ENCODE results near the gene ACBD4.
"Not testable (repeated sequence)": the region's sequence is repeated elsewhere in the genome, so short reads cannot be mapped to it uniquely, and the experiment has no call there.

ACBD4 gene

GRCh38 chr17:45121055-45121454, 14.4 kb upstream of the ACBD4 start:
- DNase-seq = no peak

GRCh38 chr17:45123076-45123770, 12.3 kb upstream of the ACBD4 start:
- DNase-seq = no peak

DNA sequence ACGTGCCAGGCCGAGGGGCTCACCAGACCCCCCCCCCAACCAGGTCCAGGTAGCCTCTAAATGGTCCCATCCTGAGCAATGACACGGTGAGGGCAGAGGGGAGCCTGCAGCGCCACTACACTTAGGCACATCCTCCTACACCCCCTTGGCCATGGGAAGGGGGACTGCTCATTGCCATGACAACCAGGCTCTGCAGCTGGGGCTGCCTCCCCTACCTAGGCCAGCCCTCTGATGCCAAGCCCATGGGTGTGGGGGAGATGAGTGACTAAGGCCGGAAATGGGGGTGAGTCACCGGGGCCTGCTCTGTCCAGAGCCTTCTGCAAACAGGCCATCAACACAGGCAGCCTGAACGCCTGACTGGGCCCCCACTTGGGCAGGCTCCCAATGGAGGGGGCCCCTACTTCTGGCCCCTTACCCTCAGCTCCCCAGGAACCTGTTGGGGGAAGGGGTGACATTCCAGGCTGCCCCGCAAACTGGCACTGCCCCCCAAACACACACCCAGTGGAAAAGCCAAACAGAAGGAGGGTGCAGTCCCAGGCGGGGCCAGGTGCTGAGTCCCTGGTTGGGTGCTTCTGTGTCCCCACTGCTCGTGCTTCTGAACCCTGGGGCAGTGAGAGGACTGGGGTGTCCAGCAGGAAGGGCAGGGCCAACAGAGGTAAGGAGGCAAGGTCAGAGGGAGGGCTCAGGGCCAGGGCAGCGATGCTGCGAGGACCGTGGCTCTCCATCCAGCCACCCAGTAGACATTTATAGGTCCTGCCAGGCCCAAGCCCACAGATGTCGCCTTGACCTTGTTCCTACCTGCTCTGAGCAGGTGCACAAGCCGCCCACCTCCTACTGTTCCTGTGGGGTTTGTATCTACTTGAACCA, 11.3 kb upstream of the ACBD4 start:
- peak; percentile 38 for DNase-seq

- not testable (repeated sequence) for DNase-seq
Observed at GRCh38 chr17:45124797-45125122, 10.7 kb upstream of the ACBD4 start.

GRCh38 chr17:45125509-45125908, 10.0 kb upstream of the ACBD4 start:
- DNase-seq = no peak

GRCh38 chr17:45127207-45127547, 8.3 kb upstream of the ACBD4 start:
- no peak for DNase-seq

- DNase-seq = no peak
Observed at GRCh38 chr17:45127548-45128300, 7.8 kb upstream of the ACBD4 start.

DNA sequence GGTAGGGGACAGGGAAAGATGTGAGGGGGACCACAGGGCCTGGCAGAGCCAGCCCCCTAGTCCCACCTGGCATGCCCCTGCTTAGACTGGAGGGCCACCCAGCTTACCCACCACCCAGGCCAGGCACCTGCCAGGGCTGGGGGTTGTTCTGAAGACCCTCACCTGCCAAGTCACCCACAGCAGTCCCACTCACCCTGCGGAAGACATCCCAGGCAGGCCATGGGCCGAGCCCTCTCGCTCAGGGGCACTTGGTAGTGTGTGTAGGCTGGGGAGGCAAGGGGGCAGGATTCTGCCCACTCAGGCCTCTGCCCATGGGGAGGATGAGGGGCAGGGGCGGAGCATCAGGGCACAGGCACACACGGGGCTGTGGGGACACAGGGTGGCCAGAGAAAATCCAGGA, 7.2 kb upstream of the ACBD4 start:
- no peak for DNase-seq

DNA sequence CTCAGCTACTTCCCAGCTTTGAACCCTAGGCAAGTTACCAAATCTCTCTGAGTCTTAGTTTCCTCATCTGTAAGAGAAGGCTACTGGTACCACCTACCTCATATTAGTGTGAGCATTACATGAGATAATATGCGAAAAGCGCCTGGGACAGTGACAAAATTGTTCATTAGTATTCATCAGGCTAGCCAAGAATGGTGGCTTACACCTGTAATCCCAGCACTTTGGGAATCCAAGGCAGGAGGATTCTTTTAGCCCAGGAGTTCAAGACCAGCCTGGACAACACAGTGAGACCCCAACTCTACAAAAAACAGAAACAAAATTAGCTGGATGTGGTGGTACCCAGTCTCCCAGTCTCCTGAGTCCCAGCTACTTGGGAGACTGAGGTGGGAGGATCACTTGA, 6.5 kb upstream of the ACBD4 start:
- DNase-seq = no peak

GRCh38 chr17:45129426-45129939, 6.0 kb upstream of the ACBD4 start:
- DNase-seq = no peak

DNA sequence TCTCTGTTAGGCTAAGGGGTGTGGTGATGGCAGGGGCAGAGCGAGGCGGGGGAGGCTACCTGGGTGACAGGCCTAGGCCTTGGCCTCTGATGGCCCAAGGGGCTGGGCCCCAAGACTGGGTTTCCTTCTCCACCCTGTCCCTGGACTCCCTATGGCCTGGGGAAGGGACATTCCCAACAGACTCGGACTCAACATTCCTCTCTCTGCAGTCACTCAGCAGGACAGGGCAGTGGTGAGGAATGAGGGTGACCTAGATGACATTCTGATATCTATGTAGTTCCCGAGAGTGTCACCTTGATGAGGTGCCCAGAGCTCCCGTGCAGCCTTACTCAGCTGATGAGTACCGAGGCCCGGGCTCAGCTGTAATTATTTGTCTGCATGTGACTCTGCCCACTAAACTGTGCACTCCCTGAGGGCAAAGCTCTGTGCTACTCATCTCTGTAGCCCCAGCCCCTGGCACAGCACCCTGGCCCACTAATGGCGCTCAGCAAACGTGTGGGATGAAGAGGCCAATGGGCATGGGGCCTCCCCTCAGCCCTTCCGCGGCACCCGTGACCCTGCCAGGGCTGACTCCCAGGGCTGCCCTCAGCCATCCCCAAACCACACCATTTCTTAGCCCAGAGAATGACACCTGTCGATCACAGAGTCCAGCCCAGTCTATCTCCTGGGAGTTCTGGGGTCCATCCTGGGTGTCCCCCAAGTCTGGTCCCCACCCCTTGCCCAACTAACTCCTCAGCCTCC, 5.4 kb upstream of the ACBD4 start:
- DNase-seq = no peak

- no peak for DNase-seq
Observed at GRCh38 chr17:45130681-45131615, 4.5 kb upstream of the ACBD4 start.

- DNase-seq = peak; percentile 44
Observed at GRCh38 chr17:45131616-45132319, 3.7 kb upstream of the ACBD4 start.

- no peak for DNase-seq
Observed at GRCh38 chr17:45132320-45132571, 3.2 kb upstream of the ACBD4 start, which contains the start of gene PLCD3. PLCD3 (minus strand) TSS chr17:45132515; CDS start chr17:45132410, 105 bp downstream.

DNA sequence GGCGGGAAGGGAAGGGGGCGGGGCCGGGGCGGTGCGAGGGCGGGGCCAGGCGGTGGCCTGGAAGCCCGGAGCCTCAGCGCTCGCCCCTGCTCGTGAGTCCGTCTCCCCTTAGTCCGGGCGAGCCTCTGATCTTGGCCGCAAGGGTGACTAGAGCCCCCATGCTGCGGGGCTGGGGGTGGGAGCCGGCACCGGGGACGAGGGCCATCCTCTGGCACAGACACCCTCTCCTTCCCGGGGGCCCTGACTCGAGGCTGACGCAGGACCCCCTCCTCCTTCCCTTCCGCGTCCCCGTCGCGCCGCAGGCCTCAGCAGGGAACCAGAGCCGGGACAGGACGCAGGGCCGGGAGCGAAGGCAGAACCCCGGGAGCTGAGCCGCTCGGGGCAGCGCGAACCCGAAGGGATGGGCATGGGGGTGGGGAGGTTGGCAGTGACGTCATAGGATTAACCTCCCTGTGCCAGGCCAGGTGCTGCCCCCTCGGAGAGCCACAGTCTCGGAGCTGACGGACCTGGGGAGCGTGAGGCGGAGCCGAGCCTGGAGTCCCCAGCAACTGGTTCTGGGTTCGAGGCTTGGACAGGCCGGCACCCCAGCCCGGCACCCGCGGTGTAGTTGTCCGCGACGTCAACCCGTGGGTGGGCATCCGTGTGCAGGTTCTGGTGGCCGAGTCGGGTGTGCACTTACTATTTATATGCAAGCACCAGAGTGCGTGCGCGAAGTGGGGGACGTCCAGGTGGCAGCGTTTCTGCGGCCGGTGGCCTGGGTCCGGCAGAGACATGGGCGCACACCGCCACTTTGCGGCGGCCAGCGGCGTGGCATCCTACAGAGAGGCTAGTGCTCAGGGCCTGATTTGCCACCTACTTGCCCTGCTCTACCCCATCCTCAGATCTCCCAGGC, 2.7 kb upstream of the ACBD4 start:
- DNase-seq = peak; percentile 62

- DNase-seq = no peak
Observed at GRCh38 chr17:45135978-45136791, 698 bp downstream of the ACBD4 start.

GRCh38 chr17:45136846-45137560, 1.5 kb downstream of the ACBD4 start:
- DNase-seq = no peak

DNA sequence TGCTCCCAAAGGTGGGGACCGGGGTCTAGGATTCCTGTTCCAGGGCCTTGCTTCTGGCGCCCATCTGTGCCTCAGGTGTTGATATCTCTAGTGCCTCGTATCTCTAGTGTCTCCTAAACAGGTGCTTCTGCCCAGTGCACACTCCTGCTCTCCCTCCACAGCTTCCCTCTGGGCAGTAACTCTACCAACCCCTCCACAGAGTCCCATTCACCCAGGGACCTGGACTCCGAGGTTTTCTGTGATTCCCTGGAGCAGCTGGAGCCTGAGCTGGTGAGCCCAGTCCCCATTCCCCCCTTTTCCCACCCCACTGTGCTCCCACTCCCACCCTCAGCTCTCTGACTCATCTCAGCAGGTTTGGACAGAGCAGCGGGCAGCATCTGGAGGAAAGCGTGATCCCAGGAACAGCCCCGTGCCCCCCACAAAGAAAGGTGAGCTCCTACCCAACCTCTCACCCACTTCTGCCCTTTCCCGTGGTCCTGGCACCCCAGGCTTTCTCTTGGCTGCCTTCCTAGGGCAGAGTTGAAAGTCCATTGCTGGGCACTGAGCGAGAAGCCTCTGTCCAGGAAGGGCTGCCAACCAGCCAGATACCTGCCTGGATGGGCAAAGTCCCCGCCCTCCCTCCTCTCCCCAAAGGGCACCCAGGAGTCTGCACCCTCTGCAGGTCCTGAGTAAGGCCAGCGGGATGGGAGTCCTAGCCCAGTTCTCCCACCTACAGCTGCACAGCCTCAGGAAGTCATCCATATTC, 2.2 kb downstream of the ACBD4 start:
- DNase-seq = no peak

All from activated gamma-delta T cell treated with Interleukin-2 at 50 U/mL for 16 hours (primary cell).